Thoracic aorta (tissue), 2 donors: ENCODE measurements around the gene OLAH. TPM values are rescaled to one million over a fixed set of nuclear protein-coding genes. Genes with fewer than 3 reads are reported as not detected.
A peak's percentile ranks its signal among the peaks of the same experiment; 100 is the strongest.

ENCODE experiments used
- ATAC-seq: fragments of 150-250 bp; one replicate; pipeline ENCODE4 v1.8.0; 2017; ENCODE audit warnings: low read depth; ENCODE audit not compliant: insufficient number of reproducible peaks, low FRiP score
- DNase-seq: peaks from one replicate; pipeline ENCODE4 v3.0.0-alpha.2; 2020; ENCODE audit warnings: low spot score
- H3K27ac ChIP-seq, 2 donors: fragments of 200-600 bp; sonication (generic); 1 replicate in 1 of 2; 2 replicates in 1 of 2; pipeline ENCODE4 v1.5.1; 2016; ENCODE audit warnings: mild to moderate bottlenecking in 2 of 2, moderate library complexity in 2 of 2
- H3K27me3 ChIP-seq: fragments of 200-600 bp; sonication (generic); replicated peaks from 2 replicates; pipeline ENCODE4 v1.6.0; 2016; ENCODE audit warnings: mild to moderate bottlenecking; ENCODE audit not compliant: insufficient read depth
- H3K36me3 ChIP-seq: fragments of 200-600 bp; sonication (generic); one replicate; pipeline ENCODE4 v1.5.1; 2016
- H3K4me1 ChIP-seq, 2 donors: fragments of 200-600 bp; sonication (generic); 1 replicate in 1 of 2; 2 replicates in 1 of 2; pipeline versions ENCODE4 v1.5.1 to v1.6.0; 2016; ENCODE audit warnings: low read depth in 2 of 2, mild to moderate bottlenecking in 1 of 2; ENCODE audit not compliant: control insufficient read depth in 1 of 2
- H3K4me3 ChIP-seq: fragments of 200-600 bp; sonication (generic); 2 replicates; pipeline ENCODE4 v1.5.1; 2016; ENCODE audit warnings: mild to moderate bottlenecking
- H3K9me3 ChIP-seq: fragments of 200-600 bp; sonication (generic); 2 replicates; pipeline ENCODE4 v1.5.1; 2016
- total RNA-seq, 2 donors: library from RNA; depleted of rRNA; stranded (reverse); fragments of >200 nt; gene quantifications; one replicate each; pipeline versions ENCODE4 v1.1.0 to v1.2.3, GENCODE V29; 2016
- TF ChIP-seq, protein P1 (sequence below): fragments of 200-600 bp; sonication (generic); IDR thresholded peaks from one replicate; pipeline ENCODE4 v1.5.1; 2019; ENCODE audit warnings: antibody characterized with exemption

Gene OLAH
- total RNA-seq, 2 donors from 2014 or later: 2.5 TPM; not detected in 1

GRCh38 chr10:15072358-15072757 lies 28.6 kb downstream of the OLAH start:
- TF ChIP-seq, protein P1, sequence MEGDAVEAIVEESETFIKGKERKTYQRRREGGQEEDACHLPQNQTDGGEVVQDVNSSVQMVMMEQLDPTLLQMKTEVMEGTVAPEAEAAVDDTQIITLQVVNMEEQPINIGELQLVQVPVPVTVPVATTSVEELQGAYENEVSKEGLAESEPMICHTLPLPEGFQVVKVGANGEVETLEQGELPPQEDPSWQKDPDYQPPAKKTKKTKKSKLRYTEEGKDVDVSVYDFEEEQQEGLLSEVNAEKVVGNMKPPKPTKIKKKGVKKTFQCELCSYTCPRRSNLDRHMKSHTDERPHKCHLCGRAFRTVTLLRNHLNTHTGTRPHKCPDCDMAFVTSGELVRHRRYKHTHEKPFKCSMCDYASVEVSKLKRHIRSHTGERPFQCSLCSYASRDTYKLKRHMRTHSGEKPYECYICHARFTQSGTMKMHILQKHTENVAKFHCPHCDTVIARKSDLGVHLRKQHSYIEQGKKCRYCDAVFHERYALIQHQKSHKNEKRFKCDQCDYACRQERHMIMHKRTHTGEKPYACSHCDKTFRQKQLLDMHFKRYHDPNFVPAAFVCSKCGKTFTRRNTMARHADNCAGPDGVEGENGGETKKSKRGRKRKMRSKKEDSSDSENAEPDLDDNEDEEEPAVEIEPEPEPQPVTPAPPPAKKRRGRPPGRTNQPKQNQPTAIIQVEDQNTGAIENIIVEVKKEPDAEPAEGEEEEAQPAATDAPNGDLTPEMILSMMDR: no peak
- ATAC-seq (no peak), DNase-seq (no peak)
- Histone ChIP-seq H3K4me3 (no peak overlapping the region), H3K4me1 (no peaks in the 10 kb centered on the region), H3K36me3 (no peaks in the 10 kb centered on the region), H3K9me3 (no peaks in the 10 kb centered on the region), H3K27me3 (no peaks in the 10 kb centered on the region), H3K27ac (no peak overlapping the region)

- Histone ChIP-seq H3K27me3 (no peaks in the 10 kb centered on the region), H3K4me1 (no peaks in the 10 kb centered on the region), H3K36me3 (no peaks in the 10 kb centered on the region), H3K9me3 (no peaks in the 10 kb centered on the region), H3K4me3 (no peak overlapping the region), H3K27ac (no peak overlapping the region)
- TF ChIP-seq, protein P1: no peak
- DNase-seq (no peak), ATAC-seq (no peak)
Measured at GRCh38 chr10:15075421-15075820, 31.7 kb downstream of the OLAH start.

DNA sequence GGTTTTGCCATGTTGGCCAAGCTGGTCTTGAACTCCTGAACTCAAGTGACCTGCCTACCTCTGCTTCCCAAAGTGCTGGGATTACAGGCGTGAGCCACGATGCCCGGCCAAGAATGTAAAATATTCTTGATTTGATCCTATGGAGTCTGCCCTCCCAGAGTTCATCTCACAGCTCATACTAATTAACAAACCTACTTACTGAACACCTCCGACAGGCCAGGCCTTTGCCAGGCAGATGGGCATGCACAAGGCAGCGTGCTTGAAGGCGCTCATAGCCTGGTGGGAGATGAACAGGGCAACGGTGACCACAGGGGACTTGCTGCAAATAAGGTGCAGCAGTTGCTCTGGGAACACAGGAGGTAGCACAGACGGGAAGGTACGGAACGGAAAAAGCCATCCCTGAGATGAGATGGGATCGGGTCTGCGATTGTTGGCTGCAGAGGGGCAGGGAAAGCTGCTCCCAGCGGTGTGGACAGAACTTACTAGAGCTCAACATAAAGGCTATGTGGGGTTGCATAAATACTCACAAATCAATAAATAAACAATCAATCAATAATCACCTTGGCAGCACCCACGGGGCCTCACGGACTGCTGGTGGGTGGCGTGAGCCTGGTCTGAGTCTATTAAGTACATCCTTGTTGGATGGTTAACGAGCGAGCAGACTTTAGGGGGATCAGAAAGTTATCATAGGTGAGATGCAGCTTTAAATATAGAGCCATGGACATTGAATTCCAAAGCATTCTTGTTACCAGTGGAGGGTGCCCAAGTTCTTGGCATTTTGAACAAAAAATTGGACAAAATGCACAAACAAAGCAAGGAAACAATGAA lies 40.1 kb downstream of the OLAH start:
- ATAC-seq: no peak
- TF ChIP-seq, protein P1: no peak

DNA sequence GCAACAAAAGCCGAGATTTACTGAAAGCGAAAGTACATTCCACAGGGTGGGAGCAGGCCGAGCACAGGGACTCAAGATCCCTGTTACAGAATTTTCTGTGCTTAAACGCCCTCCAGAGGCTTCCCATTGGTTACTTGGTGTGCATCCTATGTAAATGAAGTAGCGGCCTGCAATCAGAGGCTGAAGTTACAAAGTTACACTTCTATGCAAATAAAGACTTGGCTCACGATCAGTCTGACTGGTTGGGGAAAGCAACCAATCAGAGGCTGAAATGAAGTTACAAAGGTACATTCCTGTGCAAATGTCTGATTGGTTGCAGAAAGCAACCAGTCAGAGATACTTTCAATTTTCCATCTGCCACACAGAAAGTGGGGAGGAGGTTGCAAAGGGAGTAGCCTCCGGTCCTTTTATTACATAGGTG lies 40.8 kb downstream of the OLAH start:
- no peaks in the 10 kb centered on the region for H3K9me3 ChIP-seq
- no peaks in the 10 kb centered on the region for H3K27me3 ChIP-seq
- peak overlapping the region; percentile 21 to 31 for H3K27ac ChIP-seq
- TF ChIP-seq, protein P1: no peak
- no peaks in the 10 kb centered on the region for H3K36me3 ChIP-seq
- DNase-seq (no peak), ATAC-seq (peak; percentile 82)
- peak overlapping the region; percentile 75 for H3K4me3 ChIP-seq
- H3K4me1 ChIP-seq: peaks cover 3 to 20% of the 10 kb centered on the region in 2 donors

More for the DNA sequence above, 40.1 kb downstream of the OLAH start:
- H3K27ac ChIP-seq: peak overlapping the region; percentile 21 to 31
- no peaks in the 10 kb centered on the region for H3K27me3 ChIP-seq
- DNase-seq: no peak
- H3K4me3 ChIP-seq: peak overlapping the region; percentile 75
- H3K36me3 ChIP-seq: no peaks in the 10 kb centered on the region
- H3K4me1 ChIP-seq: peaks cover 3 to 20% of the 10 kb centered on the region in 2 donors
- H3K9me3 ChIP-seq: no peaks in the 10 kb centered on the region

GRCh38 chr10:15088428-15089261 lies 44.9 kb downstream of the OLAH start, which contains the start of gene ACBD7:
Gene ACBD7, minus strand, starts transcription at chr10:15088776. Its CDS starts 48 bp downstream, at chr10:15088728.
- ATAC-seq (peak; percentile 78), DNase-seq (peak; percentile 27)
- Histone ChIP-seq H3K9me3 (no peaks in the 10 kb centered on the region), H3K4me1 (peaks cover 3 to 18% of the 10 kb centered on the region in 2 donors), H3K27me3 (no peaks in the 10 kb centered on the region), H3K36me3 (no peaks in the 10 kb centered on the region), H3K4me3 (peak within 1 kb of the TSS; percentile 84), H3K27ac (no peak within 1 kb of the TSS)
- TF ChIP-seq, protein P1: peak; percentile 85
